Measurements from ENCODE around the gene GMCL2. TPM values are rescaled to one million over a fixed set of nuclear protein-coding genes. Genes with fewer than 3 reads are reported as not detected.

Gene GMCL2
- total RNA-seq, 1 experiment from 2014 or later, result not detected

DNA sequence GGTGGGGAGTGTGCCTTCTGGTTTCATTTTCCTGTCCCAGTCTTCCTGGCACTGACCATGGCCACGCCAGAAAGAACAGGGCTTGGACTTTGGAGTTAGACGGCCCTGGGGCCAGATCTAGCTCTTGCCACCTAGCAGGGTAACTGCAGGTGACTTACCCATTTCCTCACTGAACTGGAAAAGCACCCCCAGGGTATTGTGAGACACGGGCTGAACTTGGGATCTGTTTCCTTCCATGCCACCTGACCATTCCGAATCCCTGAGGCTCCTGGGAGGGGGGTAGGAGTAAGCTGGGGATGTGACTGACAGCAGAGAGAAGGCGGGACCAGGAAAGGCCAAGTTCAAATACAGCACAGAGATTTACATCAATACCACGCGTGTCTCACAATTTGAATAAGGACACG lies 26.6 kb upstream of the GMCL2 start:
- no peaks in the 10 kb centered on the region for H3K9me3 ChIP-seq (ENCODE audit: control insufficient read depth in 1 of 2, insufficient read depth in 1 of 2, low read depth in 1 of 2, low read length in 2 of 2)
- H3K4me3 ChIP-seq (replicated peaks in 1 of 2; ENCODE audit: low read depth in 1 of 2, low read length in 2 of 2), result no peak overlapping the region
- ChIA-PET RAD21 (ENCODE audit: low non-redundant PET in 1 of 2, low total read pairs in 2 of 2, uncharacterized antibody in 2 of 2, unreplicated experiment in 2 of 2) (no interaction called here), POLR2A (interaction anchor here (1.5 kb wide), 1 partner anchor 10 kb away, joined by 6 read pairs; the partner anchor contains the start of gene HNRNPAB), CTCF (interaction anchor here (1.0 kb wide), 1 partner anchor 21 kb away, joined by 4 read pairs; no protein-coding TSS in a partner anchor)
- H3K27me3 ChIP-seq (ENCODE audit: insufficient read depth, low read length), result no peaks in the 10 kb centered on the region
- intact Hi-C loops (cut with micrococcal nuclease), result no loop called here
- H3K9me2 ChIP-seq (ENCODE audit: insufficient read depth), result no peaks in the 10 kb centered on the region
- peaks cover 3 to 14% of the 10 kb centered on the region in 2 experiments; a peak in 3 of 4 replicates for H3K4me1 ChIP-seq (ENCODE audit: control insufficient read depth in 1 of 2, insufficient read depth in 2 of 2, low read length in 2 of 2)
- BruUV-seq (replicated peaks), result TSS peak; percentile 5
- DNase-seq (ENCODE audit: low read depth, low spot score) (no peak), ATAC-seq (no peak)
- no peak overlapping the region for H3K9ac ChIP-seq (ENCODE audit: low read length)
- peaks cover 39% of the 10 kb centered on the region for H3K79me2 ChIP-seq (ENCODE audit: insufficient read depth, low read length)
- H3K27ac ChIP-seq (ENCODE audit: low read depth, low read length), result no peak overlapping the region
- H3K4me2 ChIP-seq (ENCODE audit: low read length), result no peak overlapping the region
- peaks cover 50 to 71% of the 10 kb centered on the region in 2 experiments; a peak in 3 of 4 replicates for H3K36me3 ChIP-seq (ENCODE audit: control insufficient read depth in 1 of 2, insufficient read depth in 2 of 2, low read length in 2 of 2)
- H2AFZ ChIP-seq (ENCODE audit: low read depth, low read length, poor library complexity, severe bottlenecking), result no peak overlapping the region
- H4K20me1 ChIP-seq (ENCODE audit: insufficient read depth), result peaks cover 22% of the 10 kb centered on the region; the same call in 1 of the 2 replicates
- TF ChIP-seq, protein P1, sequence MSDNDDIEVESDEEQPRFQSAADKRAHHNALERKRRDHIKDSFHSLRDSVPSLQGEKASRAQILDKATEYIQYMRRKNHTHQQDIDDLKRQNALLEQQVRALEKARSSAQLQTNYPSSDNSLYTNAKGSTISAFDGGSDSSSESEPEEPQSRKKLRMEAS (IDR thresholded peaks at IDR 0.05), result no peak
- TF ChIP-seq, protein P2, sequence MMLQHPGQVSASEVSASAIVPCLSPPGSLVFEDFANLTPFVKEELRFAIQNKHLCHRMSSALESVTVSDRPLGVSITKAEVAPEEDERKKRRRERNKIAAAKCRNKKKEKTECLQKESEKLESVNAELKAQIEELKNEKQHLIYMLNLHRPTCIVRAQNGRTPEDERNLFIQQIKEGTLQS (IDR thresholded peaks at IDR 0.05), result no peak
- no peak for TF ChIP-seq ZFX (IDR thresholded peaks at IDR 0.05)
- TF ChIP-seq ZNF274 (IDR thresholded peaks at IDR 0.05; ENCODE audit: low read depth, low read length), result no peak
- TF ChIP-seq, protein P3, sequence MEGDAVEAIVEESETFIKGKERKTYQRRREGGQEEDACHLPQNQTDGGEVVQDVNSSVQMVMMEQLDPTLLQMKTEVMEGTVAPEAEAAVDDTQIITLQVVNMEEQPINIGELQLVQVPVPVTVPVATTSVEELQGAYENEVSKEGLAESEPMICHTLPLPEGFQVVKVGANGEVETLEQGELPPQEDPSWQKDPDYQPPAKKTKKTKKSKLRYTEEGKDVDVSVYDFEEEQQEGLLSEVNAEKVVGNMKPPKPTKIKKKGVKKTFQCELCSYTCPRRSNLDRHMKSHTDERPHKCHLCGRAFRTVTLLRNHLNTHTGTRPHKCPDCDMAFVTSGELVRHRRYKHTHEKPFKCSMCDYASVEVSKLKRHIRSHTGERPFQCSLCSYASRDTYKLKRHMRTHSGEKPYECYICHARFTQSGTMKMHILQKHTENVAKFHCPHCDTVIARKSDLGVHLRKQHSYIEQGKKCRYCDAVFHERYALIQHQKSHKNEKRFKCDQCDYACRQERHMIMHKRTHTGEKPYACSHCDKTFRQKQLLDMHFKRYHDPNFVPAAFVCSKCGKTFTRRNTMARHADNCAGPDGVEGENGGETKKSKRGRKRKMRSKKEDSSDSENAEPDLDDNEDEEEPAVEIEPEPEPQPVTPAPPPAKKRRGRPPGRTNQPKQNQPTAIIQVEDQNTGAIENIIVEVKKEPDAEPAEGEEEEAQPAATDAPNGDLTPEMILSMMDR (IDR thresholded peaks at IDR 0.05 in 2 of 3, conservative IDR thresholded peaks at IDR 0.05 in 1 of 3; ENCODE audit: borderline replicate concordance in 1 of 3, insufficient read depth in 1 of 3, low read depth in 2 of 3, low read length in 2 of 3), result no peak
- TF ChIP-seq EZH2phosphoT487 (IDR thresholded peaks at IDR 0.05; ENCODE audit: borderline replicate concordance), result no peak
- no peak for TF ChIP-seq CBX3 (IDR thresholded peaks at IDR 0.05; ENCODE audit: low read depth)
- TF ChIP-seq, protein P4, sequence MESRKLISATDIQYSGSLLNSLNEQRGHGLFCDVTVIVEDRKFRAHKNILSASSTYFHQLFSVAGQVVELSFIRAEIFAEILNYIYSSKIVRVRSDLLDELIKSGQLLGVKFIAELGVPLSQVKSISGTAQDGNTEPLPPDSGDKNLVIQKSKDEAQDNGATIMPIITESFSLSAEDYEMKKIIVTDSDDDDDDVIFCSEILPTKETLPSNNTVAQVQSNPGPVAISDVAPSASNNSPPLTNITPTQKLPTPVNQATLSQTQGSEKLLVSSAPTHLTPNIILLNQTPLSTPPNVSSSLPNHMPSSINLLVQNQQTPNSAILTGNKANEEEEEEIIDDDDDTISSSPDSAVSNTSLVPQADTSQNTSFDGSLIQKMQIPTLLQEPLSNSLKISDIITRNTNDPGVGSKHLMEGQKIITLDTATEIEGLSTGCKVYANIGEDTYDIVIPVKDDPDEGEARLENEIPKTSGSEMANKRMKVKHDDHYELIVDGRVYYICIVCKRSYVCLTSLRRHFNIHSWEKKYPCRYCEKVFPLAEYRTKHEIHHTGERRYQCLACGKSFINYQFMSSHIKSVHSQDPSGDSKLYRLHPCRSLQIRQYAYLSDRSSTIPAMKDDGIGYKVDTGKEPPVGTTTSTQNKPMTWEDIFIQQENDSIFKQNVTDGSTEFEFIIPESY (IDR thresholded peaks at IDR 0.05; ENCODE audit: extremely low read depth, insufficient replicate concordance, low read length), result no peak
- no peak for TF ChIP-seq ELF1 (IDR thresholded peaks at IDR 0.05; ENCODE audit: borderline replicate concordance, low read depth)
- no peak for TF ChIP-seq CEBPB (IDR thresholded peaks at IDR 0.05; ENCODE audit: low read depth)
- TF ChIP-seq JUND (IDR thresholded peaks at IDR 0.05), result no peak
- no peak for TF ChIP-seq SP1 (IDR thresholded peaks at IDR 0.05; ENCODE audit: low read depth)
- no peak for TF ChIP-seq SIN3A (IDR thresholded peaks at IDR 0.05; ENCODE audit: low read depth)
- no peak for TF ChIP-seq SRF (IDR thresholded peaks at IDR 0.05; ENCODE audit: low read depth)
- no peak for TF ChIP-seq EZH2 (IDR thresholded peaks at IDR 0.05)
- TF ChIP-seq FOSL1 (IDR thresholded peaks at IDR 0.05; ENCODE audit: low read depth), result no peak
- TF ChIP-seq POLR2A (IDR thresholded peaks at IDR 0.05; ENCODE audit: borderline replicate concordance, extremely low read depth, insufficient read depth, insufficient read length), result no peak
- TF ChIP-seq RAD21 (IDR thresholded peaks at IDR 0.05; ENCODE audit: low read depth), result no peak
- TF ChIP-seq EGR1 (IDR thresholded peaks at IDR 0.05; ENCODE audit: low read depth), result no peak
